Fibroblast of lung (primary cell): Measurements from ENCODE around the gene TTLL3. TPM values are rescaled to one million over a fixed set of nuclear protein-coding genes. Genes with fewer than 3 reads are reported as not detected.

Experiments used
- DNase-seq, 2 donors: peaks; one replicate each; pipeline versions ENCODE4 v3.0.0 to v3.0.0-alpha.2; 2010; ENCODE audit warnings: low read depth in 2 of 2
- H2AFZ ChIP-seq: 2 replicates; pipeline ENCODE4 v1.5.1; 2012; ENCODE audit warnings: low read length, control low read depth, inconsistent platforms
- H3K27ac ChIP-seq: 2 replicates; pipeline ENCODE4 v1.5.1; 2011; ENCODE audit warnings: low read length, control low read depth; ENCODE audit not compliant: insufficient read depth
- H3K27me3 ChIP-seq: 2 replicates; pipeline ENCODE4 v1.5.1; 2011; ENCODE audit warnings: mild to moderate bottlenecking, low read length; ENCODE audit not compliant: control insufficient read depth, insufficient read depth
- H3K36me3 ChIP-seq: 2 replicates; pipeline ENCODE4 v1.5.1; 2011; ENCODE audit warnings: low read length; ENCODE audit not compliant: control insufficient read depth, insufficient read depth
- H3K4me1 ChIP-seq: 2 replicates; pipeline ENCODE4 v1.5.1; 2011; ENCODE audit warnings: low read length; ENCODE audit not compliant: control insufficient read depth, insufficient read depth; ENCODE audit errors: extremely low read depth
- H3K4me2 ChIP-seq: 2 replicates; pipeline ENCODE4 v1.5.1; 2011; ENCODE audit warnings: low read length, control low read depth; ENCODE audit not compliant: insufficient read depth; ENCODE audit errors: extremely low read depth
- H3K4me3 ChIP-seq, 4 experiments: fragments of 200-600 bp in 1 of 4; sonication (generic) in 1 of 4; replicated peaks in 1 of 4; 2 replicates each; pipeline ENCODE4 v1.5.1; 2011 to 2016; ENCODE audit warnings: low read length in 4 of 4, low read depth in 3 of 4, mild to moderate bottlenecking in 3 of 4, control low read depth in 2 of 4, inconsistent platforms in 1 of 4, mixed read lengths in 1 of 4; ENCODE audit not compliant: insufficient read depth in 1 of 4; ENCODE audit errors: control extremely low read depth in 1 of 4
- H3K79me2 ChIP-seq: 2 replicates; pipeline ENCODE4 v1.5.1; 2012; ENCODE audit warnings: mild to moderate bottlenecking, low read length, inconsistent platforms; ENCODE audit not compliant: control insufficient read depth, insufficient read depth
- H3K9ac ChIP-seq: 2 replicates; pipeline ENCODE4 v1.5.1; 2011; ENCODE audit warnings: mild to moderate bottlenecking, low read length, control low read depth; ENCODE audit not compliant: insufficient read depth
- H3K9me3 ChIP-seq: 2 replicates; pipeline ENCODE4 v1.5.1; 2012; ENCODE audit warnings: low read depth, low read length; ENCODE audit not compliant: control insufficient read depth, insufficient read depth
- H4K20me1 ChIP-seq: 2 replicates; pipeline ENCODE4 v1.5.1; 2011; ENCODE audit warnings: low read length; ENCODE audit not compliant: control insufficient read depth, insufficient read depth; ENCODE audit errors: extremely low read depth
- EZH2 ChIP-seq: IDR thresholded peaks from 2 replicates; pipeline ENCODE4 v1.5.1; 2012; ENCODE audit warnings: low read length, control low read depth, mild to moderate bottlenecking; ENCODE audit errors: missing control alignments
- polyA plus RNA-seq, 2 donors: library from polyadenylated mRNA; depleted of rRNA in 1 of 2; stranded (reverse) in 1 of 2; unstranded in 1 of 2; fragments of >200 nt; gene quantifications; 2 replicates each; pipeline ENCODE4 v1.2.1, GENCODE V29; 2011 to 2012; ENCODE audit warnings: missing spikeins in 1 of 2
- total RNA-seq: library from RNA; depleted of rRNA; stranded (reverse); fragments of >200 nt; gene quantifications from 2 replicates; pipeline ENCODE4 v1.2.1, GENCODE V29; 2014
- TF ChIP-seq, protein P1 (sequence below), 2 donors: IDR thresholded peaks in 1 of 2; conservative IDR thresholded peaks in 1 of 2; 1 replicate in 1 of 2; 2 replicates in 1 of 2; pipeline ENCODE4 v1.5.1; 2011 to 2012; ENCODE audit warnings: low read length in 2 of 2, control low read depth in 1 of 2, inconsistent platforms in 1 of 2, low read depth in 1 of 2, mild to moderate bottlenecking in 1 of 2

TTLL3 gene
- total and polyA plus RNA-seq, 2 donors (not counting 1 experiment from before 2014, with no cell fraction given) = 14.9 to 16.1 TPM

DNA sequence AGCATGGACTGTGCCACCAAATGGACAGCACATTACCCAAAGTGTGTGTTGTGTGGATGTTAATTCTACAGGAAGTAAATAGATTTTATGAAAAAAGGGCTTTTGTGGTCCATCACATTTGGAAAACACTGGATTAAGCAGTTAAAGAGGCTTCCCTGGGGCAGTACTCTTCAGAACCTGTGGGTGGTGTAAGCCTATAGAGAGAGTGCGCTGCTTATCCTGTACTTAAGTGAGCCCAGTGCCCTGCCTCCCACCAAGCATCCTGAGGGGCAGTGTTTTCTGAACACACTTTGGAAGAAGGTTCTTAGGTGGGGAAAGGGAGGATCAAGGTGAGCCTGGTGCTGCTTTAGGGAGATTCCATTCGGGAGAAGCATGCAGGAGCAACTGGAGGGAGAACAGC, 10.9 kb downstream of the TTLL3 start:
- Histone ChIP-seq H2AFZ (no peak overlapping the region), H3K9ac (no peak overlapping the region), H3K4me2 (no peak overlapping the region), H3K27ac (no peak overlapping the region), H3K4me3 (no peak overlapping the region), H3K79me2 (no peaks in the 10 kb centered on the region), H3K36me3 (no peaks in the 10 kb centered on the region), H4K20me1 (no peaks in the 10 kb centered on the region), H3K9me3 (no peaks in the 10 kb centered on the region), H3K27me3 (no peaks in the 10 kb centered on the region), H3K4me1 (no peaks in the 10 kb centered on the region)
- DNase-seq = peak; percentile 21 to 40
- TF ChIP-seq, protein P1, sequence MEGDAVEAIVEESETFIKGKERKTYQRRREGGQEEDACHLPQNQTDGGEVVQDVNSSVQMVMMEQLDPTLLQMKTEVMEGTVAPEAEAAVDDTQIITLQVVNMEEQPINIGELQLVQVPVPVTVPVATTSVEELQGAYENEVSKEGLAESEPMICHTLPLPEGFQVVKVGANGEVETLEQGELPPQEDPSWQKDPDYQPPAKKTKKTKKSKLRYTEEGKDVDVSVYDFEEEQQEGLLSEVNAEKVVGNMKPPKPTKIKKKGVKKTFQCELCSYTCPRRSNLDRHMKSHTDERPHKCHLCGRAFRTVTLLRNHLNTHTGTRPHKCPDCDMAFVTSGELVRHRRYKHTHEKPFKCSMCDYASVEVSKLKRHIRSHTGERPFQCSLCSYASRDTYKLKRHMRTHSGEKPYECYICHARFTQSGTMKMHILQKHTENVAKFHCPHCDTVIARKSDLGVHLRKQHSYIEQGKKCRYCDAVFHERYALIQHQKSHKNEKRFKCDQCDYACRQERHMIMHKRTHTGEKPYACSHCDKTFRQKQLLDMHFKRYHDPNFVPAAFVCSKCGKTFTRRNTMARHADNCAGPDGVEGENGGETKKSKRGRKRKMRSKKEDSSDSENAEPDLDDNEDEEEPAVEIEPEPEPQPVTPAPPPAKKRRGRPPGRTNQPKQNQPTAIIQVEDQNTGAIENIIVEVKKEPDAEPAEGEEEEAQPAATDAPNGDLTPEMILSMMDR (conservative IDR thresholded peaks at IDR 0.05 in 1 of 2, IDR thresholded peaks at IDR 0.05 in 1 of 2; ENCODE audit: low read depth in 1 of 2, low read length in 2 of 2) = peak in 1 of 2 donors; percentile 51
- no peak for TF ChIP-seq EZH2

- no peaks in the 10 kb centered on the region for H3K79me2 ChIP-seq
- H3K36me3 ChIP-seq = peaks cover 6% of the 10 kb centered on the region
- DNase-seq = no peak
- no peak overlapping the region for H2AFZ ChIP-seq
- H3K4me3 ChIP-seq = no peak overlapping the region
- H3K9ac ChIP-seq = no peak overlapping the region
- H3K27me3 ChIP-seq = no peaks in the 10 kb centered on the region
- H3K4me2 ChIP-seq = no peak overlapping the region
- TF ChIP-seq, protein P1 (conservative IDR thresholded peaks at IDR 0.05 in 1 of 2, IDR thresholded peaks at IDR 0.05 in 1 of 2; ENCODE audit: low read depth in 1 of 2, low read length in 2 of 2) = no peak
- no peak for TF ChIP-seq EZH2
- H3K27ac ChIP-seq = no peak overlapping the region
- no peaks in the 10 kb centered on the region for H4K20me1 ChIP-seq
- H3K4me1 ChIP-seq = no peaks in the 10 kb centered on the region
- no peaks in the 10 kb centered on the region for H3K9me3 ChIP-seq
These were observed 15.5 kb downstream of the TTLL3 start for GRCh38 chr3:9825451-9826040.

GRCh38 chr3:9826815-9827573, 16.9 kb downstream of the TTLL3 start:
- Histone ChIP-seq H3K79me2 (no peaks in the 10 kb centered on the region), H4K20me1 (no peaks in the 10 kb centered on the region)

More at GRCh38 chr3:9826815-9827573, 16.9 kb downstream of the TTLL3 start:
- no peaks in the 10 kb centered on the region for H3K27me3 ChIP-seq
- H3K4me3 ChIP-seq = no peak overlapping the region
- H3K36me3 ChIP-seq = peaks cover 6% of the 10 kb centered on the region
- H3K9me3 ChIP-seq = no peaks in the 10 kb centered on the region
- TF ChIP-seq EZH2 = no peak
- TF ChIP-seq, protein P1 (conservative IDR thresholded peaks at IDR 0.05 in 1 of 2, IDR thresholded peaks at IDR 0.05 in 1 of 2; ENCODE audit: low read depth in 1 of 2, low read length in 2 of 2) = peak in 1 of 2 donors; percentile 18
- H3K27ac ChIP-seq = no peak overlapping the region
- H3K4me1 ChIP-seq = no peaks in the 10 kb centered on the region
- H2AFZ ChIP-seq = no peak overlapping the region
- no peak overlapping the region for H3K9ac ChIP-seq
- H3K4me2 ChIP-seq = no peak overlapping the region
- DNase-seq = no peak
